Effector memory CD4-positive, alpha-beta T cell (primary cell): ENCODE results near the gene SLC6A6.

ENCODE experiments used
- DNase-seq, 3 donors: peaks; one replicate each; pipeline ENCODE4 v3.0.0-alpha.2; 2020
- H3K27ac ChIP-seq: 2 replicates; pipeline ENCODE4 v1.7.0; 2013; ENCODE audit warnings: mild to moderate bottlenecking, low read length, moderate library complexity; ENCODE audit not compliant: insufficient read depth, poor library complexity, severe bottlenecking
- H3K27me3 ChIP-seq: replicated peaks from 2 replicates; pipeline ENCODE4 v1.7.0; 2013; ENCODE audit warnings: mild to moderate bottlenecking, low read length; ENCODE audit not compliant: insufficient read depth, control insufficient read depth, poor library complexity, severe bottlenecking
- H3K36me3 ChIP-seq: 2 replicates; pipeline ENCODE4 v1.7.0; 2013; ENCODE audit warnings: mild to moderate bottlenecking, low read length, moderate library complexity; ENCODE audit not compliant: control insufficient read depth, insufficient read depth
- H3K4me1 ChIP-seq: 2 replicates; pipeline ENCODE4 v1.7.0; 2013; ENCODE audit warnings: low read length, mild to moderate bottlenecking; ENCODE audit not compliant: control insufficient read depth, insufficient read depth, poor library complexity, severe bottlenecking
- H3K4me3 ChIP-seq: 2 replicates; pipeline ENCODE4 v1.7.0; 2013; ENCODE audit warnings: low read length, low read depth, mild to moderate bottlenecking; ENCODE audit not compliant: insufficient read depth, poor library complexity, severe bottlenecking
- H3K9me3 ChIP-seq: 2 replicates; pipeline ENCODE4 v1.7.0; 2013; ENCODE audit warnings: mild to moderate bottlenecking, low read length, moderate library complexity; ENCODE audit not compliant: control insufficient read depth
- total RNA-seq, 3 donors: gene quantifications; one replicate each; lab custom pipeline; 2026; lab: John Stamatoyannopoulos, UW

Gene SLC6A6
- 85.8 to 98.2 (median 97.4) reads per million in 3 donors for total RNA-seq

- no peaks in the 10 kb centered on the region for H3K9me3 ChIP-seq
- peaks cover 17% of the 10 kb centered on the region for H3K4me1 ChIP-seq
- H3K27ac ChIP-seq: peak within 1 kb of the TSS; percentile 89
- H3K4me3 ChIP-seq: peak within 1 kb of the TSS; percentile 70
- H3K27me3 ChIP-seq: no peaks in the 10 kb centered on the region
- no peaks in the 10 kb centered on the region for H3K36me3 ChIP-seq
- DNase-seq: peak; percentile 91 to 94 (median 93)
Observed at GRCh38 chr3:14402304-14402811, at the start of gene SLC6A6. Gene SLC6A6, plus strand, starts transcription at chr3:14402606. Its CDS starts 41,029 bp downstream, at chr3:14443635.

- Histone ChIP-seq H3K4me1 (no peaks in the 10 kb centered on the region), H3K27me3 (no peaks in the 10 kb centered on the region), H3K4me3 (no peak overlapping the region), H3K9me3 (no peaks in the 10 kb centered on the region), H3K36me3 (no peaks in the 10 kb centered on the region), H3K27ac (no peak overlapping the region)
- DNase-seq: no peak
Observed at GRCh38 chr3:14353502-14353901, 48.9 kb upstream of the SLC6A6 start.

GRCh38 chr3:14357463-14357862 is 44.9 kb upstream of the SLC6A6 start:
- Histone ChIP-seq H3K27me3 (no peaks in the 10 kb centered on the region), H3K36me3 (no peaks in the 10 kb centered on the region), H3K27ac (no peak overlapping the region), H3K9me3 (no peaks in the 10 kb centered on the region), H3K4me3 (no peak overlapping the region), H3K4me1 (no peaks in the 10 kb centered on the region)
- DNase-seq: no peak

- H3K4me1 ChIP-seq: no peaks in the 10 kb centered on the region
- H3K27me3 ChIP-seq: no peaks in the 10 kb centered on the region
- H3K4me3 ChIP-seq: no peak overlapping the region
- H3K27ac ChIP-seq: no peak overlapping the region
- H3K9me3 ChIP-seq: no peaks in the 10 kb centered on the region
- no peaks in the 10 kb centered on the region for H3K36me3 ChIP-seq
- DNase-seq: no peak
Observed at GRCh38 chr3:14358426-14359211, 43.8 kb upstream of the SLC6A6 start.

GRCh38 chr3:14359348-14359747 is 43.1 kb upstream of the SLC6A6 start:
- H3K27me3 ChIP-seq: no peaks in the 10 kb centered on the region
- no peaks in the 10 kb centered on the region for H3K36me3 ChIP-seq
- no peak for DNase-seq
- H3K4me1 ChIP-seq: no peaks in the 10 kb centered on the region
- no peak overlapping the region for H3K27ac ChIP-seq
- H3K4me3 ChIP-seq: no peak overlapping the region
- no peaks in the 10 kb centered on the region for H3K9me3 ChIP-seq

- no peak overlapping the region for H3K27ac ChIP-seq
- no peaks in the 10 kb centered on the region for H3K4me1 ChIP-seq
- H3K9me3 ChIP-seq: no peaks in the 10 kb centered on the region
- no peaks in the 10 kb centered on the region for H3K27me3 ChIP-seq
- no peak overlapping the region for H3K4me3 ChIP-seq
- no peak for DNase-seq
- H3K36me3 ChIP-seq: no peaks in the 10 kb centered on the region
Observed at GRCh38 chr3:14360123-14360881, 42.1 kb upstream of the SLC6A6 start.

GRCh38 chr3:14361068-14361677 is 41.2 kb upstream of the SLC6A6 start:
- Histone ChIP-seq H3K27ac (no peak overlapping the region), H3K9me3 (no peaks in the 10 kb centered on the region), H3K27me3 (no peaks in the 10 kb centered on the region), H3K36me3 (no peaks in the 10 kb centered on the region), H3K4me1 (no peaks in the 10 kb centered on the region), H3K4me3 (no peak overlapping the region)
- no peak for DNase-seq

GRCh38 chr3:14362890-14363289 is 39.5 kb upstream of the SLC6A6 start:
- no peak overlapping the region for H3K27ac ChIP-seq
- H3K36me3 ChIP-seq: no peaks in the 10 kb centered on the region
- no peaks in the 10 kb centered on the region for H3K4me1 ChIP-seq
- H3K4me3 ChIP-seq: no peak overlapping the region
- no peak for DNase-seq
- no peaks in the 10 kb centered on the region for H3K9me3 ChIP-seq
- H3K27me3 ChIP-seq: no peaks in the 10 kb centered on the region

- Histone ChIP-seq H3K27ac (no peak overlapping the region), H3K27me3 (no peaks in the 10 kb centered on the region), H3K9me3 (no peaks in the 10 kb centered on the region), H3K36me3 (no peaks in the 10 kb centered on the region), H3K4me3 (no peak overlapping the region), H3K4me1 (no peaks in the 10 kb centered on the region)
- DNase-seq: no peak
Observed at GRCh38 chr3:14363379-14363778, 39.0 kb upstream of the SLC6A6 start.
